Esophagus muscularis mucosa (tissue), 4 donors: ENCODE data around the gene MEMO1. TPM values are rescaled to one million over a fixed set of nuclear protein-coding genes. Genes with fewer than 3 reads are reported as not detected.
"Not testable (repeated sequence)": the region's sequence is repeated elsewhere in the genome, so short reads cannot be mapped to it uniquely, and the experiment has no call there.

ENCODE experiments used
- DNase-seq: peaks from one replicate; pipeline ENCODE4 v3.0.0-alpha.2; 2017; ENCODE audit errors: extremely low spot score
- H3K27ac ChIP-seq, 4 donors: fragments of 200-600 bp; sonication (generic); replicated peaks in 1 of 4; 1 replicate in 3 of 4; 2 replicates in 1 of 4; pipeline ENCODE4 v1.5.1; 2016 to 2019; ENCODE audit warnings: mild to moderate bottlenecking in 1 of 4
- H3K27me3 ChIP-seq, 4 donors: fragments of 200-600 bp; sonication (generic); one replicate each; pipeline versions ENCODE4 v1.5.1 to v1.6.0; 2016 to 2019
- H3K36me3 ChIP-seq, 4 donors: fragments of 200-600 bp; sonication (generic); one replicate each; pipeline ENCODE4 v1.5.1; 2016 to 2019
- H3K4me1 ChIP-seq, 4 donors: fragments of 200-600 bp; sonication (generic); one replicate each; pipeline ENCODE4 v1.5.1; 2016 to 2019
- H3K4me3 ChIP-seq, 4 donors: fragments of 200-600 bp; sonication (generic); 1 replicate in 2 of 4; 2 replicates in 2 of 4; pipeline ENCODE4 v1.5.1; 2016 to 2019; ENCODE audit warnings: mild to moderate bottlenecking in 4 of 4, moderate library complexity in 1 of 4
- H3K9me3 ChIP-seq, 4 donors: fragments of 200-600 bp; sonication (generic); 1 replicate in 3 of 4; 2 replicates in 1 of 4; pipeline ENCODE4 v1.5.1; 2016 to 2019
- CTCF ChIP-seq, 3 experiments: fragments of 200-600 bp in 2 of 3; fragments of 450-650 bp in 1 of 3; sonication (generic) in 2 of 3; IDR thresholded peaks; one replicate each; pipeline ENCODE4 v1.5.1; 2017 to 2019; ENCODE audit warnings: antibody characterized with exemption in 3 of 3, mild to moderate bottlenecking in 2 of 3, moderate library complexity in 1 of 3
- EP300 ChIP-seq: sonication (generic); formaldehyde crosslinking; IDR thresholded peaks from one replicate; pipeline ENCODE4 v1.6.1; 2017; ENCODE audit warnings: antibody characterized with exemption
- POLR2A ChIP-seq: fragments of 450-650 bp; IDR thresholded peaks from one replicate; pipeline ENCODE4 v1.6.1; 2017; ENCODE audit warnings: antibody characterized with exemption, moderate library complexity, mild to moderate bottlenecking, low read depth
- POLR2AphosphoS5 ChIP-seq, 2 donors: sonication (generic); formaldehyde crosslinking; IDR thresholded peaks; one replicate each; pipeline ENCODE4 v1.6.1; 2017; ENCODE audit warnings: antibody characterized with exemption in 2 of 2
- WGBS: methylation state at CpG from one replicate; pipeline ENCODE4 v1.1.5; 2018; 5-methylcytosine and 5-hydroxymethylcytosine counted together
- intact Hi-C: fragments of 100-400 bp; cut with DNase I; formaldehyde crosslinking; loops from one replicate; pipeline ENCODE4 v1.15.1; 2023
- total RNA-seq, 4 donors: library from RNA; depleted of rRNA; stranded (reverse); fragments of >200 nt; gene quantifications; one replicate each; pipeline versions ENCODE4 v1.1.0 to v1.2.1, GENCODE V29; 2016

MEMO1 gene
- total RNA-seq, 4 donors from 2014 or later: 25.0 to 40.7 (median 33.2) TPM

GRCh38 chr2:32043561-32043960 is 32.8 kb upstream of the MEMO1 start:
- no peaks in the 10 kb centered on the region for H3K9me3 ChIP-seq
- intact Hi-C loops: loop anchor here (5.0 kb wide), 1 partner anchor 36 kb away; no protein-coding TSS in a partner anchor
- no peaks in the 10 kb centered on the region for H3K27me3 ChIP-seq
- no peak for DNase-seq
- H3K4me1 ChIP-seq: peaks cover 6 to 13% (median 9%) of the 10 kb centered on the region in 4 donors
- no peak overlapping the region for H3K4me3 ChIP-seq
- H3K27ac ChIP-seq: no peak overlapping the region
- TF ChIP-seq POLR2A: no peak
- no peak for TF ChIP-seq EP300
- TF ChIP-seq CTCF (IDR thresholded peaks at IDR 0.05): no peak
- no peak for TF ChIP-seq POLR2AphosphoS5 (IDR thresholded peaks at IDR 0.05)
- WGBS: 84% methylated on average over 7 of the region's 7 CpGs
- no peaks in the 10 kb centered on the region for H3K36me3 ChIP-seq

- Histone ChIP-seq H3K27me3 (no peaks in the 10 kb centered on the region), H3K4me3 (peak within 1 kb of the TSS; percentile 68 to 99 (median 90)), H3K27ac (peak within 1 kb of the TSS; percentile 77 to 87 (median 84)), H3K4me1 (peaks cover 15 to 20% (median 16%) of the 10 kb centered on the region in 4 donors), H3K36me3 (peaks cover 2 to 26% (median 8%) of the 10 kb centered on the region in 4 donors), H3K9me3 (no peaks in the 10 kb centered on the region)
- 0% methylated on average over 10 of the region's 43 CpGs for WGBS
- intact Hi-C loops: loop anchor here (2.0 to 5.0 kb wide), 2 partner anchors 23 to 32 kb away; partner anchors contain the start of gene SPAST
- TF ChIP-seq POLR2AphosphoS5 (IDR thresholded peaks at IDR 0.05): peak; percentile 95 to 97
- TF ChIP-seq POLR2A: no peak
- no peak for TF ChIP-seq EP300
- peak in 1 of 3 experiments; percentile 14 for TF ChIP-seq CTCF (IDR thresholded peaks at IDR 0.05)
- peak; percentile 96 for DNase-seq
These were observed 28.8 kb upstream of the MEMO1 start, which contains the start of gene DPY30 for GRCh38 chr2:32039447-32040219. Gene DPY30 (minus strand): TSS chr2:32039805. CDS start chr2:32039456, 349 bp downstream.

GRCh38 chr2:32034198-32034887 is 23.5 kb upstream of the MEMO1 start:
- H3K4me3 ChIP-seq, H3K9me3 ChIP-seq, DNase-seq, intact Hi-C loops, H3K27ac ChIP-seq, H3K27me3 ChIP-seq: not testable (repeated sequence)
- H3K36me3 ChIP-seq: peaks cover 14 to 53% (median 26%) of the 10 kb centered on the region in 4 donors
- 91% methylated on average over 8 of the region's 8 CpGs for WGBS
- peaks cover 10 to 28% (median 19%) of the 10 kb centered on the region in 4 donors for H3K4me1 ChIP-seq

GRCh38 chr2:32018789-32019482 is 8.1 kb upstream of the MEMO1 start:
- H3K9me3 ChIP-seq, H3K4me3 ChIP-seq, H3K27me3 ChIP-seq, H3K4me1 ChIP-seq, DNase-seq, H3K27ac ChIP-seq, intact Hi-C loops: not testable (repeated sequence)
- 96% methylated on average over 9 of the region's 9 CpGs for WGBS
- H3K36me3 ChIP-seq: peaks cover 45 to 64% (median 57%) of the 10 kb centered on the region in 4 donors

- no peaks in the 10 kb centered on the region for H3K27me3 ChIP-seq
- H3K27ac ChIP-seq: no peak overlapping the region
- TF ChIP-seq POLR2AphosphoS5 (IDR thresholded peaks at IDR 0.05): no peak
- no peak for TF ChIP-seq POLR2A
- no peak for TF ChIP-seq CTCF (IDR thresholded peaks at IDR 0.05)
- TF ChIP-seq EP300: no peak
- intact Hi-C loops: no loop called here
- peaks cover 20 to 25% (median 23%) of the 10 kb centered on the region in 4 donors for H3K4me1 ChIP-seq
- H3K36me3 ChIP-seq: peaks cover 11 to 29% (median 14%) of the 10 kb centered on the region in 4 donors
- DNase-seq: no peak
- 60% methylated on average over 1 of the region's 1 CpG for WGBS
- H3K9me3 ChIP-seq: no peaks in the 10 kb centered on the region
- H3K4me3 ChIP-seq: no peak overlapping the region
These were observed 2.1 kb upstream of the MEMO1 start for GRCh38 chr2:32012872-32013271.
